Brain microvascular endothelial cell (primary cell): Measurements from ENCODE around the gene CACNA1D.

Experiments used
- DNase-seq: peaks from one replicate; pipeline ENCODE4 v3.0.0-alpha.2; 2020
- H3K27ac ChIP-seq: fragments of 250-450 bp; sonication (Bioruptor Pico); 2 replicates; pipeline ENCODE4 v1.5.1; 2020; ENCODE audit warnings: mild to moderate bottlenecking, moderate library complexity
- H3K27me3 ChIP-seq: fragments of 250-450 bp; sonication (Bioruptor Pico); replicated peaks from 2 replicates; pipeline ENCODE4 v1.5.1; 2020; ENCODE audit warnings: mild to moderate bottlenecking
- H3K36me3 ChIP-seq: fragments of 250-450 bp; sonication (Bioruptor Pico); replicated peaks from 2 replicates; pipeline ENCODE4 v1.5.1; 2020; ENCODE audit warnings: mild to moderate bottlenecking
- H3K4me3 ChIP-seq: 2 replicates; pipeline ENCODE4 v1.5.1; 2011; ENCODE audit warnings: low read depth, mild to moderate bottlenecking, control low read depth, low read length, moderate library complexity
- in situ Hi-C: cut with HindIII; loops from 2 replicates; pipeline ENCODE4 v1.10.0; 2017; ENCODE audit warnings: low sequenced_read_pairs, low pct_ligation_motif_present
- TF ChIP-seq, protein P1 (sequence below): IDR thresholded peaks from 2 replicates; pipeline ENCODE4 v1.5.1; 2011; ENCODE audit warnings: low read depth, mild to moderate bottlenecking, moderate library complexity, low read length, control low read depth, inconsistent platforms; ENCODE audit errors: missing control alignments

The CACNA1D gene

DNA sequence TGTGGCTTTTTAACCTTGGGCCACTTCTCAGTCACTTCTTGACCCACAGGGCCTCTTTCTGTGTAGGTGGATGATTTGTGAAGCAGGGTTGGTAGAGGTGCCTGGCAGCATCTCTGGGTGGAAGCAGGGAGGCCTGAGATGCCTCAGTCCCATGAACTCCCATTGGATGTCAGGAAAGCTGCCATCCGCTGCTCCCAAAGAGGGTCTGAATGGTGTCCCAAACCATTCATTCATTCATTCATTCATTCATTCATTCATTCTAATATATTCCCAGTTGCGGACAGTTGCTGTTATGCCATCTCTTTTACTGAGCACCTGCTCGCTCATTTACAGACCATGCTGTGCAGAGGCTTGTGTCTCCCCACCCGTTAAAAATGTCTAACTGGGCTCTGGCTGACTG lies 253.1 kb downstream of the CACNA1D start:
- Histone ChIP-seq H3K27ac (no peak overlapping the region), H3K27me3 (no peaks in the 10 kb centered on the region), H3K36me3 (no peaks in the 10 kb centered on the region), H3K4me3 (no peak overlapping the region)
- DNase-seq = no peak
- TF ChIP-seq, protein P1, sequence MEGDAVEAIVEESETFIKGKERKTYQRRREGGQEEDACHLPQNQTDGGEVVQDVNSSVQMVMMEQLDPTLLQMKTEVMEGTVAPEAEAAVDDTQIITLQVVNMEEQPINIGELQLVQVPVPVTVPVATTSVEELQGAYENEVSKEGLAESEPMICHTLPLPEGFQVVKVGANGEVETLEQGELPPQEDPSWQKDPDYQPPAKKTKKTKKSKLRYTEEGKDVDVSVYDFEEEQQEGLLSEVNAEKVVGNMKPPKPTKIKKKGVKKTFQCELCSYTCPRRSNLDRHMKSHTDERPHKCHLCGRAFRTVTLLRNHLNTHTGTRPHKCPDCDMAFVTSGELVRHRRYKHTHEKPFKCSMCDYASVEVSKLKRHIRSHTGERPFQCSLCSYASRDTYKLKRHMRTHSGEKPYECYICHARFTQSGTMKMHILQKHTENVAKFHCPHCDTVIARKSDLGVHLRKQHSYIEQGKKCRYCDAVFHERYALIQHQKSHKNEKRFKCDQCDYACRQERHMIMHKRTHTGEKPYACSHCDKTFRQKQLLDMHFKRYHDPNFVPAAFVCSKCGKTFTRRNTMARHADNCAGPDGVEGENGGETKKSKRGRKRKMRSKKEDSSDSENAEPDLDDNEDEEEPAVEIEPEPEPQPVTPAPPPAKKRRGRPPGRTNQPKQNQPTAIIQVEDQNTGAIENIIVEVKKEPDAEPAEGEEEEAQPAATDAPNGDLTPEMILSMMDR = no peak
- in situ Hi-C loops = no loop called here

DNA sequence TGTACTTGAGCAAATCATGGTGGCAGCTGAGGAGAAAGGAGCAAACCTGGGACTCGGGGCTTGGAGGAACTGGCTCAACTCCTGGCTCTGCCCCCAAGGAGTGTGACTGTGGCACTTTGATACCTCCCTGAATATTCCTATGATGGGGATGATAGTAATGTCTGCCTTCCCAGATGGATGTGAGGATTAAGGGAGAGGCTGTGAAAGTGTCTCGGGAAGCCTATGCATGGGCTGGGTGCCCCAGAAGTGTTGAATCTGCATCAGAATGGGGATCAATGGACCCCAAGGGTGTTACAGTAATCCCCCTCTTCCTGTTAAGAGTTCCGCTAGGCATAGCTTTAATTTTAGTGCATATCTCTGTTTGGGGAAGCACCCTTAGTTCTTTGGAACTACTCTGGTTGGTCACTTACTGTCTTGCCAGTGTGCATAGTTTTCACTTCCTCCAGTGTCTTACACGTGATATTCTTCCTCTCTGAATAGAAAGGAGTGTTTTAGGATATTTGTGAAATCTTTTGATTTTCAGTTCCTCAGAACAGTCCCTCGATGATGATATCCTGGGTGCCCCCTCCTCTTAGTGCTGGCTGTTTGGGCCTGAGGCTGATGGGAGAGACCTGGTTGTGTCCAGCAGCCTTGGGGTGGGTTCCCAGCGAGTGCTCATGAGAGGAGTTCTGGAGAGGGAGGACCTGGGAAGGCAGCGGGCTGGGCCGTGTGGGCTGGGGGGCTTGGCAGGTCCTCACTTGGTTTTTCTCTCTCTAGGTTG lies 254.3 kb downstream of the CACNA1D start:
- H3K27me3 ChIP-seq = no peaks in the 10 kb centered on the region
- H3K27ac ChIP-seq = no peak overlapping the region
- no peak for DNase-seq
- H3K4me3 ChIP-seq = no peak overlapping the region
- TF ChIP-seq, protein P1 = no peak
- no peaks in the 10 kb centered on the region for H3K36me3 ChIP-seq
- in situ Hi-C loops = no loop called here

DNA sequence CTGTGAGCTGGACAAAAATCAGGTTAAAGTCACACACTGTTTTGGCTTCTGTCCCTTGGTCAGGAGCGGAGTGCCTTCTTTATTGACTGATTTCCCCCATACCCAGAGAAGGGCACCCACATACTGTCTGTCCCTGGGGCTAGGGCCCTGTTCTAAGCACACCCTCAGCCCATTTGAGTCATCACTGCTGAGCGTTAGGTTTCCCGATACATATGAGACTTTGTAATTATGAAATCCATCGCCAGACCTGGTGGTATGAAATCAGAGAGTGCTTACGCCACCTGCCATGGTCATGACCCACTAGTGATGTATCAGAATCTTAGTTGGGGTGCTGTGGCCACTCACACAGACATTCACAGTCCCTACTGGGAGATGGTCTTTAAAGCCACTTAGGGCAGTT lies 255.0 kb downstream of the CACNA1D start:
- DNase-seq = no peak
- no peak overlapping the region for H3K27ac ChIP-seq
- in situ Hi-C loops = no loop called here

DNA sequence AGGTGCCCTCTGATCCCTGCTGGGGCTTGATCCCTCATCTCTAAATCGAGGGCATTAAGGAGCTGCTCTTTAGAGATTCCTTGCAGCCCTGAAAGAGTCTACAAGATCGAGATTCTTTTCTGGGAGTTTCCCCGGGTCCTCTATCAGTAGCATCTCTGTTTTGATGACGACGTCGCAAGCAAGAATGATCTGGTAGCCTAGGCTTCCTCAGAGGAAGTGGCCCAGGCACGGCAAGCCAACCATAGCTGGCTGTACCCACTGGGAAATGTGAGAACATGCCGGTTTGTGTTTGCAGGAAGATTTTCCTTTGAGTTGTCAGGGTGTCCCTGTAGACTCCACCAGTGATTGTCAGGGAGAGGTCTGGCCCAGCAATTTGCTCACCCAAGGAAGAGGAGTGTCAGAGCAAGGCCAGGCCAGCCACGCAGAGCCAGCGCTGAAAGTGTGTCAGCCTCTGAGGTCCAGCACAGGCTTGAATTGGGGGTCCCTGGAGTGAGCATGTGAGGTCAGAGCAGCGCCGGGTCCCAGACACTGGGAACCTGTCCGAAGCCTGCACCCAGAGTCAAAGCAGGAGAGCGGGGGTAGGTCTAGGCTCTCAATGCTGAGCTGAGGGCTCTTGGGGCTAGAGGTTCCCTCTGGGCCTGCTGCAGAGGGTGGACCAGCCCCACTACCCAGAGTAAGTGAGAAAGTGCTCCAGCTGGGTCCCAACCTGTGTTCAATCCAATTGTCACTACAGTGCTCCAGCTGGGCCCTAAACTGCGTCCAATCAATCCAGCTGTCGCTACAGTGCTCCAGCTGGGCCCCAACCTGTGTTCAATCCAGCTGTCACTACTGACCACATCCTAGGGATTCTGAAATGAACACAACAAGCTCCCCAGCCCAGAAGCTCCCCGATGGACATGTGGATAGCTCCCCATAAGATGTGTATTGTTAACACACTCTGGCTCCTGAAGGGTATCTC lies 256.1 kb downstream of the CACNA1D start:
- H3K4me3 ChIP-seq = no peak overlapping the region
- TF ChIP-seq, protein P1 = no peak
- no peak for DNase-seq
- no peaks in the 10 kb centered on the region for H3K36me3 ChIP-seq
- in situ Hi-C loops = no loop called here
- H3K27ac ChIP-seq = no peak overlapping the region
- H3K27me3 ChIP-seq = no peaks in the 10 kb centered on the region

More for the DNA sequence above, 255.0 kb downstream of the CACNA1D start:
- Histone ChIP-seq H3K4me3 (no peak overlapping the region), H3K36me3 (no peaks in the 10 kb centered on the region), H3K27me3 (no peaks in the 10 kb centered on the region)
- TF ChIP-seq, protein P1 = no peak

DNA sequence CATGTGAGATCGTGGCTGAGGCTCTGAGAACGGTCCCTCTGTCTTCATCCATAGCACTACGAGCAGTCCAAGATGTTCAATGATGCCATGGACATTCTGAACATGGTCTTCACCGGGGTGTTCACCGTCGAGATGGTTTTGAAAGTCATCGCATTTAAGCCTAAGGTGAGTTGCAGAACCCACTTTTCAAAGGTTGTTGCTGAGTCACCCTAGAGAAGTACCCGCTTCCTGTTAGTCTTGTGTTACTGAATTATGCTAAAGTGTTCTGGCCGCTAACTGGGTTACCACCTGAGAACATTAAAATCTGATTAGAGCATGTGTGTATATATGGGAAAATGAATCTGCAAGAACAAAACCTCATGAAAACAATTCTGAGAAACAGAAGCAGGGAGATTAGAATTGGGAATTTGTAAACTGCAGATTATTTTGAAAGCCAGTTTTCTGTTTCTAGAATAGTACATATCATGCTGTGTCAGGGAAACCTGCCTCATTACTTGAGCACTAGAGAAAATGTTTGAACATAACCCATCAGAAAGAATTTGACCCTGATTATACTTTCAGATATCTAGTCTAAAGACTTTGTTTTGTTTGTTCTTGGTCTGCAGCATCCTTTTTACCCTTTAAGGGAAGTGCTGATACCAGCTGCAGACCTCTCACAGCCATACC lies 259.2 kb downstream of the CACNA1D start:
- no peak for DNase-seq
- Histone ChIP-seq H3K36me3 (no peaks in the 10 kb centered on the region), H3K27me3 (no peaks in the 10 kb centered on the region), H3K27ac (no peak overlapping the region), H3K4me3 (no peak overlapping the region)
- TF ChIP-seq, protein P1 = no peak
- in situ Hi-C loops = no loop called here
